ENCODE data around the gene ACD. TPM values are rescaled to one million over a fixed set of nuclear protein-coding genes. Genes with fewer than 3 reads are reported as not detected.

ACD gene
- total RNA-seq, 1 experiment from 2014 or later: 41.3 TPM

- TF ChIP-seq RORB (CRISPR knock-in tag; IDR thresholded peaks at IDR 0.05): no peak
- no peak for TF ChIP-seq ZNF416 (CRISPR knock-in tag; IDR thresholded peaks at IDR 0.05)
- TF ChIP-seq STAT6 (CRISPR knock-in tag; conservative IDR thresholded peaks at IDR 0.05; ENCODE audit: low read depth): no peak
- no peak for TF ChIP-seq SMAD4 (CRISPR knock-in tag; IDR thresholded peaks at IDR 0.05)
- TF ChIP-seq ZNF232 (CRISPR knock-in tag; IDR thresholded peaks at IDR 0.05): no peak
- TF ChIP-seq AFF4 (CRISPR knock-in tag; IDR thresholded peaks at IDR 0.05; ENCODE audit: borderline replicate concordance): no peak
These were observed 12.4 kb downstream of the ACD start (continued) for GRCh38 chr16:67647681-67648080.

- ATAC-seq (no peak), DNase-seq (ENCODE audit: low spot score) (no peak)
- no peak for TF ChIP-seq ARID4B (CRISPR knock-in tag; IDR thresholded peaks at IDR 0.05; ENCODE audit: borderline replicate concordance)
- H3K36me3 Mint-ChIP-seq: no peaks in the 10 kb centered on the region; the same call in 1 of the 2 replicates
- CTCF ChIA-PET: interaction anchor here (0.6 to 9.6 kb wide), 10 partner anchors 13 to 169 kb away, joined by 3 to 197 read pairs (median 10); partner anchors contain the start of genes ACD, C16orf86, CTCF and ENKD1
- H3K9me3 Mint-ChIP-seq: no peaks in the 10 kb centered on the region
- no peak overlapping the region for H3K27ac Mint-ChIP-seq
- peaks cover 76% of the 10 kb centered on the region for H3K27me3 Mint-ChIP-seq (ENCODE audit: low read depth)
- peaks cover 10% of the 10 kb centered on the region for H3K4me1 Mint-ChIP-seq
- H3K4me3 Mint-ChIP-seq: no peak overlapping the region
- POLR2A ChIA-PET: interaction anchor here (0.5 to 1.8 kb wide), 3 partner anchors 14 to 159 kb away, joined by 4 to 9 read pairs (median 6); partner anchors contain the start of genes ACD, CTCF and PARD6A
These were observed 12.9 kb downstream of the ACD start for GRCh38 chr16:67647111-67647651.

- H3K4me3 Mint-ChIP-seq: peak overlapping the region; percentile 65
- H3K27ac Mint-ChIP-seq: no peak overlapping the region
- POLR2A ChIA-PET: interaction anchor here (0.9 to 1.8 kb wide), 3 partner anchors 83 to 99 kb away, joined by 4 to 6 read pairs (median 4); partner anchors contain the start of gene CTCF
- ATAC-seq: no peak
- H3K27me3 Mint-ChIP-seq (ENCODE audit: low read depth): peaks cover 60% of the 10 kb centered on the region
- no peaks in the 10 kb centered on the region; the same call in 1 of the 2 replicates for H3K36me3 Mint-ChIP-seq
- H3K9me3 Mint-ChIP-seq: no peaks in the 10 kb centered on the region
- peak; percentile 18 for DNase-seq (ENCODE audit: low spot score)
- TF ChIP-seq ZNF138 (CRISPR knock-in tag; conservative IDR thresholded peaks at IDR 0.05) (0 out of 2 replicates have a peak, but pooled peaks have one; percentile 51), ARID4B (CRISPR knock-in tag; IDR thresholded peaks at IDR 0.05; ENCODE audit: borderline replicate concordance) (no peak)
- CTCF ChIA-PET: interaction anchor here (0.6 to 9.6 kb wide), 27 partner anchors 12 to 165 kb away, joined by 3 to 197 read pairs (median 5); partner anchors contain the start of genes ACD, ATP6V0D1, C16orf86 and CTCF
- peaks cover 10% of the 10 kb centered on the region for H3K4me1 Mint-ChIP-seq
These were observed 14.5 kb downstream of the ACD start for GRCh38 chr16:67645397-67646121.

Data from WTC11 (cell line).